Measurements from ENCODE around the gene PTPRD.

DNA sequence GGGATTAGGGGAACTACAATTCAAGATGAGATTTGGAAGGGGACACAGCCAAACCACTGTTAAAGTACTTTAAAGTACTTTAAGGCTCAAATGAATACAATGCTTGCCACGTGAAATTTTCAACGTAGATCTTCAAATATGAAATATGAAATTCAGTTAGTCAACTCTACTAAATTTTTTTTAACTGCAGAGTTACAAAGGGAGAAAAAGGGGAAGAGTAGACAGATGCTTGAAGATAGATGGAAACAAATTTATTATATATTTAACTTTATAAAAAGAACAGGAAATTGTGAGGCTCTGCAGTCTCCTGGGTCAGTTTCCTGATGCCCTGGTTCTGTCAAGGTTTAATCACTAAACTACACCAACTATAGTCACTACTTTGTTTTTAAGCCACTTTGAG lies 2027.8 kb downstream of the PTPRD start:
- TF ChIP-seq, protein P1, sequence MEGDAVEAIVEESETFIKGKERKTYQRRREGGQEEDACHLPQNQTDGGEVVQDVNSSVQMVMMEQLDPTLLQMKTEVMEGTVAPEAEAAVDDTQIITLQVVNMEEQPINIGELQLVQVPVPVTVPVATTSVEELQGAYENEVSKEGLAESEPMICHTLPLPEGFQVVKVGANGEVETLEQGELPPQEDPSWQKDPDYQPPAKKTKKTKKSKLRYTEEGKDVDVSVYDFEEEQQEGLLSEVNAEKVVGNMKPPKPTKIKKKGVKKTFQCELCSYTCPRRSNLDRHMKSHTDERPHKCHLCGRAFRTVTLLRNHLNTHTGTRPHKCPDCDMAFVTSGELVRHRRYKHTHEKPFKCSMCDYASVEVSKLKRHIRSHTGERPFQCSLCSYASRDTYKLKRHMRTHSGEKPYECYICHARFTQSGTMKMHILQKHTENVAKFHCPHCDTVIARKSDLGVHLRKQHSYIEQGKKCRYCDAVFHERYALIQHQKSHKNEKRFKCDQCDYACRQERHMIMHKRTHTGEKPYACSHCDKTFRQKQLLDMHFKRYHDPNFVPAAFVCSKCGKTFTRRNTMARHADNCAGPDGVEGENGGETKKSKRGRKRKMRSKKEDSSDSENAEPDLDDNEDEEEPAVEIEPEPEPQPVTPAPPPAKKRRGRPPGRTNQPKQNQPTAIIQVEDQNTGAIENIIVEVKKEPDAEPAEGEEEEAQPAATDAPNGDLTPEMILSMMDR (IDR thresholded peaks at IDR 0.05), result no peak
- no peak for TF ChIP-seq POLR2A (IDR thresholded peaks at IDR 0.05)
